Smooth muscle cell of the coronary artery (primary cell): Measurements from ENCODE around the gene GEMIN4. TPM values are rescaled to one million over a fixed set of nuclear protein-coding genes. Genes with fewer than 3 reads are reported as not detected.

Experiments
- total RNA-seq: library from RNA; depleted of rRNA; stranded (reverse); fragments of >200 nt; gene quantifications from 2 replicates; pipeline ENCODE4 v1.2.3, GENCODE V29; 2014; ENCODE audit warnings: low replicate concordance

The GEMIN4 gene
- total RNA-seq = 9.2 and 9.5 TPM in 2 replicates

DNA sequence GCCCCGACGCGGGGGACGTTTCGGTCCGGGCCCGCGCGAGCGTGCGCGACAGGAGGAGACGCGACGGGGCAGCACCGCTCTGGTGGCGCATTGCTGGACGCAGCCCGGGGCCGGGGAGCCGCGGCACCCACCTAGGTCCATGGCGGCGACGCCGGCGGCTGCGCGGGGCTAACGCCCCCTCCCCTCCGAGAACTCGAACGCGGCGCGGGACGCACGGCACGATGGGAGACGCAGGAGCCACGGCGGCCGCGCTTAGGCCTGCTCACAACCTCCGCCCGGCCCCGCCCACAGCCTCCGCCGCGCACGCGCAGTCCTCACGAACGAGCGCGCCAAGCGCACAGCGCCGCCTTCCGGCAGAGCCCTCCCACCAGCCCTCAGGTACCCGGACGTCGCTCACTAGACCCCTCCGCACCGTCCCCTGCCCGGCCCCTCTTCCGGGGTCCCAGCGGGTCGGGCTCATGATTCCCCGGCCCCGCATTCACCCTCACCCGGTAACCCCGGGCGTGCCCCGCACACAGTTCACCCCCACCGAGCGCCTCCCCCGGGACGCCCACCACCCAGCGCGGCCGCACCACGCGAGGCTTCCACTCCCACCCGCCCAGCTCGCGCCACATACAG lies at the start of gene GEMIN4:
TSS of gene GEMIN4 (minus strand) at position 263 of the 618 bp plus-strand sequence. CDS start at position 141, 122 bp downstream.

DNA sequence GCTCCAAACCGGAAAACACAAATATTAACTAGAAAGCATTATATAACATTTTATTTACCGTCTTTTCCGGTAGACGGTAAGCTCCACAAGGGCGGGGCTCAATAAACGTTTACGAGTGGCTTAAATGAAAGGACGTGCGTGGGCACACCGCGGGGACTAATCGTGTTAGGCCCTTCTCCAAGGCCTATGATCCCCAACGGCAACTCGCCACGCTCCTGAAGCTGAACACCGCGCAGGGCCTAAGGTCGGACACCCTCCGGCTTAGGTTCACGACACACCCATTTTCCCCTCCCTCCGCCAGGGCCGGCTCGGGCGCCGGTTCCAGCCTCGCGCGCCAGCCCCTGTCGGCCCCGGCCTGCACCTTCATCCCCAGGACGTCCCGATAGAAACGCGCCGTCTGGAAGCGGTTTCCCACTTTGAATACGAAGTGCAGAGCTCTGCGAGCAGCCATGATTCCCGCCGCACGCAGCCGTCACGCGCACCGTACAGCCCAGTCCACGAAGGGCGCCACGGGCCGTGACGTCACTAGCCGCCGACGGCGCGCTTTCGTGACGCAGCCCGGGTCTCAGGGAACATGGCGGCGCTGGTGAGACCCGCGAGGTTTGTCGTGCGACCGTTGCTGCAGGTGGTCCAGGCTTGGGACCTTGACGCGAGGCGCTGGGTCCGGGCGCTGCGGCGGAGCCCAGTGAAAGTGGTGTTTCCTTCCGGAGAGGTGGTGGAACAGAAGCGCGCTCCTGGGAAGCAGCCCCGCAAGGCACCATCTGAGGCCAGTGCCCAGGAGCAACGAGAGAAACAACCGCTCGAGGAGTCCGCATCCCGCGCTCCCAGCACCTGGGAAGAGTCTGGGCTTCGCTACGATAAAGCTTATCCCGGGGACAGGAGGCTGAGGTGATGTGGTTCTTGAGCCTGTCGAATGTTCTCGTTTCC lies 30.0 kb upstream of the GEMIN4 start, which contains the start of the genes GLOD4 and MRM3:
TSS of gene GLOD4 (minus strand) at position 476 of the 927 bp plus-strand sequence. CDS start at position 451, 25 bp downstream.
TSS of gene MRM3 (plus strand) at position 549 of the 927 bp plus-strand sequence. CDS start at position 575, 26 bp downstream.

DNA sequence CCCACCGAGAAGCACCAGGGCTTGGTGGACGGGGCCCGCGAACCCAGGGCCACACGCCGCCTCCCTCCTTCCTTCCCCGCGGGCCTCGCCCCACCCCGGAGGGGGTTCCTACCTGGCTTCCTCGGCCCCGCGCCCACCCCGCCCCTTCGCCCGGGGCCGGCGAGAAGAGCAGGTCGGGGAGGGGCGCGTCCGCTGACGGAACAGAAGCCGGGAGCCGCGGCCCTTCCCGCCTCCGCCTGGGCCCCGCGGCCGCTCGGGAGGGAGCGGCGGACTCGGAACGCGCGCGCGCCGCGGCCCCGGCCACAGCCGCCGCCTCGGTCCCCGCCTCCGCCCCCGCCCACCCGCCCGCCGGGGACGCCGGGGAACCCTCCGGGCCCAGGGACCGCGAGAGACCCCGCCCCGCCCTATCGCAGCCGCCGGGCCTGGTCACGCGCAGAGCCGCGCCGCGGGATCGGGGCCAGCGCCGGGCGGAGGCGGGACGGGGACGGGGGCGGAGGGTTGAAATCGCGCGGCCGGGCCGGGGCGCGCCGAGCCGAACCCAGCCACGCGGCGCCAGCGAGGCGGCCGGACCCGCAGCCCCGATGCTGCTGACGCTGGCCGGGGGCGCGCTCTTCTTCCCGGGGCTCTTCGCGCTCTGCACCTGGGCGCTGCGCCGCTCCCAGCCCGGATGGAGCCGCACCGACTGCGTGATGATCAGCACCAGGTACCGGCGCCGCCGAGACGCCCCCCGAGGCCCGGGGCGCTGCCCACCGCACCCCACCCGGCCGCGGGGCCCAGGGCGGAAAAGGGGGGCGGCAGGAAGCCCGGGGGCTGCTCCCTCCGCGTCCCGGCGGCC lies 19.8 kb downstream of the GEMIN4 start, which contains the start of gene TLCD3A:
TSS of gene TLCD3A (plus strand) at position 530 of the 835 bp plus-strand sequence. CDS start at position 582, 52 bp downstream.

Other genes starting within 250 kb of the GEMIN4 start
- gene VPS53, start 37.4 kb downstream of the GEMIN4 start, total RNA-seq = 20.4 and 22.0 TPM in 2 replicates
- 18.9 and 21.1 TPM in 2 replicates for gene TLCD3A, start 19.7 kb downstream of the GEMIN4 start, total RNA-seq
- 32.6 and 37.7 TPM in 2 replicates for gene GLOD4, start 30.0 kb upstream of the GEMIN4 start, total RNA-seq
- 17.6 and 22.5 TPM in 2 replicates for gene MRM3, start 30.1 kb upstream of the GEMIN4 start, total RNA-seq
- gene NXN, start 227.5 kb upstream of the GEMIN4 start, total RNA-seq = 2.2 and 5.9 TPM in 2 replicates
- 8.9 and 11.2 TPM in 2 replicates for gene TIMM22, start 244.9 kb upstream of the GEMIN4 start, total RNA-seq